Stimulated activated naive CD8-positive, alpha-beta T cell treated with anti-CD3 and anti-CD28 coated beads, Interleukin-15, amount 100 ng/mL, for 72 hours (primary cell): ENCODE results near the gene RAB11A.

Experiments
- ATAC-seq: fragments of 150-1000 bp; cut with Tn5 transposase; 2 replicates; pipeline ENCODE4 v1.10.0; 2021; ENCODE audit warnings: mild to moderate bottlenecking, moderate library complexity
- DNase-seq, 2 donors: peaks; one replicate each; pipeline ENCODE4 v3.0.0; 2021 to 2022
- H3K27ac Mint-ChIP-seq, 2 donors: one replicate each; pipeline ENCODE4 v1.8.0; 2022; ENCODE audit warnings: mild to moderate bottlenecking in 2 of 2, mixed read lengths in 2 of 2, moderate library complexity in 2 of 2
- H3K27me3 Mint-ChIP-seq: one replicate; pipeline ENCODE4 v1.8.0; 2022; ENCODE audit warnings: mixed read lengths
- H3K4me1 Mint-ChIP-seq: one replicate; pipeline ENCODE4 v1.8.0; 2022; ENCODE audit warnings: mild to moderate bottlenecking, mixed read lengths
- H3K4me3 Mint-ChIP-seq, 2 donors: one replicate each; pipeline ENCODE4 v1.8.0; 2022; ENCODE audit warnings: mild to moderate bottlenecking in 2 of 2, mixed read lengths in 2 of 2, moderate library complexity in 1 of 2
- H3K9me3 Mint-ChIP-seq, 2 donors: one replicate each; pipeline ENCODE4 v1.8.0; 2022; ENCODE audit warnings: mixed read lengths in 2 of 2

RAB11A gene

GRCh38 chr15:65916041-65916663 is 46.9 kb downstream of the RAB11A start:
- no peak for DNase-seq
- Mint-ChIP-seq H3K27me3 (no peaks in the 10 kb centered on the region), H3K4me3 (no peak overlapping the region), H3K4me1 (peaks cover 52% of the 10 kb centered on the region), H3K9me3 (no peaks in the 10 kb centered on the region), H3K27ac (peak overlapping the region in 1 of 2 donors; percentile 87)
- ATAC-seq: no peak

GRCh38 chr15:65916664-65917406 is 47.5 kb downstream of the RAB11A start:
- DNase-seq (peak; percentile 59 to 74), ATAC-seq (peak; percentile 99)
- Mint-ChIP-seq H3K4me3 (peak overlapping the region; percentile 54 to 76), H3K27ac (peak overlapping the region; percentile 63 to 87), H3K4me1 (peaks cover 52% of the 10 kb centered on the region), H3K27me3 (no peaks in the 10 kb centered on the region), H3K9me3 (no peaks in the 10 kb centered on the region)

GRCh38 chr15:65917407-65917756 is 48.1 kb downstream of the RAB11A start:
- Mint-ChIP-seq H3K4me3 (peak overlapping the region; percentile 6 to 40), H3K9me3 (no peaks in the 10 kb centered on the region), H3K4me1 (peaks cover 52% of the 10 kb centered on the region), H3K27ac (peak overlapping the region; percentile 63 to 69), H3K27me3 (no peaks in the 10 kb centered on the region)
- ATAC-seq (no peak), DNase-seq (no peak)

- peak overlapping the region; percentile 9 to 20 for H3K27ac Mint-ChIP-seq
These were observed 48.6 kb downstream of the RAB11A start for GRCh38 chr15:65917936-65918335.

GRCh38 chr15:65918357-65918920 is 49.1 kb downstream of the RAB11A start:
- no peak for DNase-seq
- Mint-ChIP-seq H3K4me3 (peak overlapping the region in 1 of 2 donors; percentile 49), H3K27me3 (no peaks in the 10 kb centered on the region), H3K4me1 (peaks cover 52% of the 10 kb centered on the region), H3K27ac (peak overlapping the region; percentile 61 to 85), H3K9me3 (no peaks in the 10 kb centered on the region)
- no peak for ATAC-seq

More at GRCh38 chr15:65917936-65918335, 48.6 kb downstream of the RAB11A start:
- ATAC-seq (no peak), DNase-seq (no peak)
- H3K9me3 Mint-ChIP-seq: no peaks in the 10 kb centered on the region
- no peaks in the 10 kb centered on the region for H3K27me3 Mint-ChIP-seq
- peaks cover 52% of the 10 kb centered on the region for H3K4me1 Mint-ChIP-seq
- H3K4me3 Mint-ChIP-seq: peak overlapping the region in 1 of 2 donors; percentile 6

- Mint-ChIP-seq H3K9me3 (no peaks in the 10 kb centered on the region), H3K27ac (peak overlapping the region; percentile 61 to 85), H3K27me3 (no peaks in the 10 kb centered on the region), H3K4me3 (no peak overlapping the region), H3K4me1 (peaks cover 52% of the 10 kb centered on the region)
- no peak for ATAC-seq
- no peak for DNase-seq
These were observed 49.7 kb downstream of the RAB11A start for GRCh38 chr15:65918945-65919344.

- no peak for DNase-seq
- Mint-ChIP-seq H3K9me3 (no peaks in the 10 kb centered on the region), H3K27ac (no peak overlapping the region), H3K4me1 (peaks cover 52% of the 10 kb centered on the region), H3K4me3 (no peak overlapping the region), H3K27me3 (no peaks in the 10 kb centered on the region)
- no peak for ATAC-seq
These were observed 50.1 kb downstream of the RAB11A start for GRCh38 chr15:65919353-65919752.

GRCh38 chr15:65920121-65920520 is 50.8 kb downstream of the RAB11A start:
- ATAC-seq (no peak), DNase-seq (no peak)
- Mint-ChIP-seq H3K27me3 (no peaks in the 10 kb centered on the region), H3K27ac (peak overlapping the region in 1 of 2 donors; percentile 17), H3K4me1 (peaks cover 49% of the 10 kb centered on the region), H3K9me3 (no peaks in the 10 kb centered on the region), H3K4me3 (no peak overlapping the region)

GRCh38 chr15:65920825-65921309 is 51.6 kb downstream of the RAB11A start:
- ATAC-seq (no peak), DNase-seq (no peak)
- H3K4me3 Mint-ChIP-seq: no peak overlapping the region
- H3K9me3 Mint-ChIP-seq: no peaks in the 10 kb centered on the region
- H3K27me3 Mint-ChIP-seq: no peaks in the 10 kb centered on the region
- peaks cover 42% of the 10 kb centered on the region for H3K4me1 Mint-ChIP-seq
- H3K27ac Mint-ChIP-seq: no peak overlapping the region

- Mint-ChIP-seq H3K4me3 (no peak overlapping the region), H3K27ac (no peak overlapping the region), H3K4me1 (peaks cover 32% of the 10 kb centered on the region), H3K27me3 (no peaks in the 10 kb centered on the region), H3K9me3 (no peaks in the 10 kb centered on the region)
- no peak for ATAC-seq
- DNase-seq: no peak
These were observed 52.5 kb downstream of the RAB11A start for GRCh38 chr15:65921780-65922179.

- Mint-ChIP-seq H3K27ac (peak overlapping the region in 1 of 2 donors; percentile 6), H3K27me3 (no peaks in the 10 kb centered on the region), H3K9me3 (no peaks in the 10 kb centered on the region), H3K4me1 (peaks cover 24% of the 10 kb centered on the region), H3K4me3 (no peak overlapping the region)
- no peak for DNase-seq
- no peak for ATAC-seq
These were observed 53.3 kb downstream of the RAB11A start for GRCh38 chr15:65922621-65923020.

GRCh38 chr15:65923264-65923663 is 54.0 kb downstream of the RAB11A start:
- Mint-ChIP-seq H3K27ac (no peak overlapping the region), H3K27me3 (no peaks in the 10 kb centered on the region), H3K9me3 (no peaks in the 10 kb centered on the region), H3K4me1 (peaks cover 18% of the 10 kb centered on the region), H3K4me3 (no peak overlapping the region)
- DNase-seq: no peak
- no peak for ATAC-seq

GRCh38 chr15:65924004-65924403 is 54.7 kb downstream of the RAB11A start:
- Mint-ChIP-seq H3K9me3 (no peaks in the 10 kb centered on the region), H3K4me1 (peaks cover 10% of the 10 kb centered on the region), H3K27ac (no peak overlapping the region), H3K4me3 (no peak overlapping the region), H3K27me3 (no peaks in the 10 kb centered on the region)
- ATAC-seq (no peak), DNase-seq (no peak)

GRCh38 chr15:65925338-65925737 is 56.0 kb downstream of the RAB11A start:
- ATAC-seq (no peak), DNase-seq (no peak)
- no peaks in the 10 kb centered on the region for H3K27me3 Mint-ChIP-seq
- no peaks in the 10 kb centered on the region for H3K9me3 Mint-ChIP-seq
- no peak overlapping the region for H3K4me3 Mint-ChIP-seq
- no peak overlapping the region for H3K27ac Mint-ChIP-seq
- peaks cover 3% of the 10 kb centered on the region for H3K4me1 Mint-ChIP-seq

- Mint-ChIP-seq H3K27ac (no peak overlapping the region), H3K9me3 (no peaks in the 10 kb centered on the region), H3K4me3 (no peak overlapping the region), H3K4me1 (no peaks in the 10 kb centered on the region), H3K27me3 (no peaks in the 10 kb centered on the region)
- DNase-seq (no peak), ATAC-seq (no peak)
These were observed 57.2 kb downstream of the RAB11A start for GRCh38 chr15:65926459-65926858.

GRCh38 chr15:65926899-65927298 is 57.6 kb downstream of the RAB11A start:
- ATAC-seq (peak; percentile 26), DNase-seq (no peak)
- Mint-ChIP-seq H3K27ac (no peak overlapping the region), H3K4me3 (no peak overlapping the region), H3K4me1 (no peaks in the 10 kb centered on the region), H3K27me3 (no peaks in the 10 kb centered on the region), H3K9me3 (no peaks in the 10 kb centered on the region)
